Right renal cortex interstitium (tissue), 3 donors: Measurements from ENCODE around the gene GALP. TPM values are rescaled to one million over a fixed set of nuclear protein-coding genes. Genes with fewer than 3 reads are reported as not detected.

Experiments
- polyA plus RNA-seq, 3 donors: library from polyadenylated mRNA; unstranded; fragments of 120-200 nt; gene quantifications; one replicate each; pipeline ENCODE4 v1.2.1, GENCODE V29; 2013; ENCODE audit not compliant: insufficient read length in 3 of 3

The GALP gene
- polyA plus RNA-seq, 3 donors: not detected

Other genes starting within 250 kb of the GALP start
- not detected for gene NLRP13, start 243.7 kb upstream of the GALP start, polyA plus RNA-seq
- not detected for gene NLRP8, start 228.2 kb upstream of the GALP start, polyA plus RNA-seq
- gene NLRP5, start 189.2 kb upstream of the GALP start, polyA plus RNA-seq: not detected
- gene ZNF787, start 54.7 kb upstream of the GALP start, polyA plus RNA-seq: 10 to 100 TPM in 2 of 3 donors, 1 to 10 TPM in 1; 9.0 to 12.0 (median 11.1) TPM
- 10 to 100 TPM; 19.6 to 23.6 (median 22.3) TPM for gene ZNF444, start 34.7 kb upstream of the GALP start, polyA plus RNA-seq
- not detected for gene ZSCAN5B, start 21.8 kb downstream of the GALP start, polyA plus RNA-seq
- gene ZSCAN5C, start 26.3 kb downstream of the GALP start, polyA plus RNA-seq: not detected
- gene EDDM13, start 96.7 kb downstream of the GALP start, polyA plus RNA-seq: 1 to 10 TPM; 1.4 to 2.7 (median 1.9) TPM
- 10 to 100 TPM; 10.2 to 14.1 (median 12.0) TPM for gene ZSCAN5A, start 138.8 kb downstream of the GALP start, polyA plus RNA-seq
- gene ZNF582, start 217.5 kb downstream of the GALP start, polyA plus RNA-seq: 10 to 100 TPM in 1 of 3 donors, 1 to 10 TPM in 2; 9.0 to 11.5 (median 9.3) TPM
- gene ZNF583, start 228.3 kb downstream of the GALP start, polyA plus RNA-seq: 1 to 10 TPM; 9.0 to 9.5 (median 9.3) TPM